Embryonic facial prominence (tissue), 1 donor: ENCODE data around the gene SCAPER.

Experiments
- DNase-seq: peaks from one replicate; pipeline ENCODE4 v3.0.0-alpha.2; 2016; ENCODE audit errors: extremely low spot score

Gene SCAPER

DNA sequence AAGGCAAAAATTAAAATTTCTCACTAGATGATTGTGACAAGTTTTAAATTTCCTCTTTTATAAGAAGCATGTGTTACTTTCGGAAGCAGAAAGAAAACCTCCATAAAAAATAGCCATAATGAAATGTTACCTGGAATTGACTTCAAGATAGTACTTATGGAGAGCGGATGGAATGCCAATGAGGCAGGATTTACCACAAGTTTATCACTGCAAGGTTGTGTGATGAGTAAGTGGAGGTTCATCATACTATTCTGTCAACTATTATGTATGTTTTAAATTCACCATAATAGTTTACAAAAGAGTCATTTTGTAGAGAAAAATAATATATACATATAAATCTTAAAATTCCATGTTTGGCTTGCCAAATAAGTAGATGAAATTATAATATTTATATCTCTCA is 230.3 kb downstream of the SCAPER start:
- DNase-seq, result no peak

- no peak for DNase-seq
Measured at GRCh38 chr15:76669521-76670207, 235.5 kb downstream of the SCAPER start.

GRCh38 chr15:76668900-76669299 is 236.2 kb downstream of the SCAPER start:
- no peak for DNase-seq

DNA sequence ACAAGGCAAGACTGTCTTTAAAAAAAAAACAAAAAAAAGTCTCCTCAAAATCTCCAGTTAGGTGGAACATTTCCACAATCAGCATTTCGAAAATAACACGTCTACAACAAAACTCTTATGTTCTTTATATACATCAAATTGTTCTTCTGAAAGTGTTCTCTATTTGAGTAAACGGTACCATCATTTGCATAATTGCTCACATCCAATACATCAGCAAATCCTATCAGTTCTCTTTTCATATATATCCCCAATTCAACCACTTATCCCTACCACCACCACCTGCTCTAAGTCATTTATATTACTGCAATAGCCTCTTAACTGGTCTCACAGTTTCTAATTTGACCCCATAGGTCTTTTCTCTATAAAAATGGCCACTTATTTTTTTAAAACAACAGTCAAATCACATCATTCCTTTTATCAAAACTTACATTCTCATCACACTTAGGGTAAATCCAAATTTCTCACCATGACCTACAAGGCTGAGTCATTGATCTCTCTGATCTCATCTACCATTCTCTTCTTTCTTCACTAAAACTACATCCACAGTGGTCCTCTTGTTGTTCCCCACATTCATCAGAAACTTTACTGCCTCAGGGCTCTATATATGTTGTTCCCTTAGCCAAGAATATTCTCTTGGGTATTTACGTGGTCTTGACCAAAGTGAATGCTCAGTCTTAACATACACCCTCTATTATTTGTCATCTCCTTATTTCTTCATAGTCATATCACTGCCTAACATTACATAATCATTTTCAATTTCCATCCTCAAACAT is 237.0 kb downstream of the SCAPER start:
- DNase-seq, result no peak

GRCh38 chr15:76664895-76665294 is 240.2 kb downstream of the SCAPER start:
- DNase-seq, result no peak

DNA sequence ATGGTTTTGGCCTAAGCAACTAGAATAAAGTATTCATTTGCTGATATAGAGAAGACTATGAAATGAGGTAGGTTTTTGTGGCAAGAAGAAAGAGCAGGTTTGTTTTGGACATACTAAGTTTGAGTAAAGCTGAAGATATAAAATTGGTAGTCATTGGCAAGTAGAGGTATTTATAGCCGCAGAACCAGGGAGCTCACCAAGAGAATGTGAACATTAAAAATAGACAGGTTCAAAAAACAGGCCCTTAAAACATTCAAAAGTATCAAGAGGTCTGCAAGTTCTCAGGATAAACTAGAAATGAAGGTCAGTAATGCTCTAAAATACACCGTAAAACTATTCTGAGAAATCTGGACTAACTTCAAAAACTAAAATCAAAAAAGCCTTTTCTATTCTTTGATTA is 240.7 kb downstream of the SCAPER start:
- no peak for DNase-seq

DNA sequence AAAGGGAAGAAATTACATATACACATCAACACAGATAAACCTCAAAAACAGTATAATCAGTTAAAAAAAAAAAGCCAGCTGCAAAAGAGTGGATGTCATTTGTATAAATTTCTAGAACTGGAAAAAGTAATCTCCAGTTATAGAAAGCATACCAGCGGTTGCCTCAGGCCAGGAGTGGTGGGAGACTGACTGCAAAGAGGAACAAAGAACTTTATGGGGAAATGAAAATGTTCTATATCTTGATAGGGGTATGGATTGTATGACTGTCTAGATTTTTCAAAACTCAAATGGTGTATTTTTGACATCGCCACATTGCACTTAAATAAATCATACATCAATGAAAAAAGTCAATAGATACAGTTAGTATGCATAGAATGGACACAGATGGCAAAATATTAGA is 241.6 kb downstream of the SCAPER start:
- DNase-seq, result no peak

- DNase-seq, result no peak
Measured at GRCh38 chr15:76648732-76649444, 256.3 kb downstream of the SCAPER start.

DNA sequence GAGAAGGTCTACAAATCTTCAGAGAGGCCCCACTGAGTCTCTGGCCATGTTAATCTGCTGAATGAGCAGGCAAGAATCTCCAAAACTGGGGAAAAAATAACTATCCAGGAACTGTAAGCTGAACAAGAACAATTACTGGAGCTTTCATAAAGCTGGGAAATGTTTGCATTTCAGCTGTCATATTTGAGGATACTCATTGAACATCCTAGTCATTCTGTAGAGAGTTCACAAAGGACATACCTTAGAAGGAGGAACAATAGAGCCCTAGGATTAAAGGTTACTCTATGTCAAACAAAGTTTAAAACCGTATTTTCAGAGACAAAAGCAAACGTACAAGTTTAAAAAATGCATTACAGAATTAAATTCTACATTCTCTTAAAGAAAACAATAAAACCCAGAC is 257.5 kb downstream of the SCAPER start:
- DNase-seq, result no peak

GRCh38 chr15:76644646-76645045 is 260.5 kb downstream of the SCAPER start:
- no peak for DNase-seq

DNA sequence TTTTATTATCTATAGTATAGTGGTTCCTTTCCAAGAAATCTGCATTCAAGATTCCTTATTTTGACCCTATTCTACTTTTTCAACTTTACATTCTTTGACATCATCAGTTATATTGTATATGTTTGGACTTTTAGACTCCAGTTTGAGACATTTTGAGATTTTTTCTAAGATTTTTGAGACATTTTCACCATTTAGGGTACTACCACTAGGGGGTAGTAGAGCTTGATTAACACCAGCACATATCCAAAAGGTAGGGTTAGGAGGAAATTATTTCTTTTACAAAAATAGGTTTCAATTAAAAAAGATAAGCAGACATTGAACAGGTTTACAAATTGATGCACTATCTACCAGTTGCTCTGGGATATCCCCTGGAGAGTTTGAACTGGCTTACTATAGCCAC is 262.5 kb downstream of the SCAPER start:
- DNase-seq, result no peak

DNA sequence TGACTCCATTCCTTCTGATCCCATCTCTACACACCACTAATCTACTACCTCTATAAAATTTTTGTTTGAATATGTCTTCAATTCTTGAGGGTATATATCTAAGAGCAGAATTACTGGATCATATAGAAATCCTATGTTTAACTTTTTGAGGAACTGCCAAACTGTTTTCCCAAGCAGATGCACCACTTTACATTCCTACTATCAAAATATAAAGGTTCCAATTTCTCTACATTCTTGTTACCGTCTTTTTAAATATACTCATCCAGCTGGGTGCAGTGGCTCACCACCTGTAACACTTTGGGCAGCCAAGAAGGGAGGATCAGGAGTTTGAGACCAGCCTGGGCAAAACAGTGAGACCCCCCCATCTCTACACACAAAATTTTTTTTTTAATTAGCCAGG is 268.0 kb downstream of the SCAPER start:
- DNase-seq, result no peak

DNA sequence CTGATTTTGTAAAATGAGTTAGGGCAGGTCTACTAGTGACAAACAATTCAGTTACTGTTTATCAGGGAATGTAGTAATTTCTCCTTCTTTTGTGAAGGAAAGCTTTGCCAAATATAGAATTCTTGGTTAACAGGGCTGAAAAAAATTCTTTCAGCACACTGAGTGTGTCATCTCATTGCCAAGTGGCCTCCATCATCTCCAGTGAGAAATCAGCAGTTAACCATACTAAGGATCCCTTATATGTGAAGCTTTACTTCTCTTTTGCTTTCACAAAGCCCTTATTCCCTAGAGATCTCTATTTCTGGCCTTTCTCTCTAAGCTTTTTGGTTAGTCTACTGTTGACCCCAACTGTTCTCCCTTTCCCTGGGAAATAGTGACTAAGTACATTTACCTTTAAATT is 269.1 kb downstream of the SCAPER start:
- DNase-seq, result no peak

DNA sequence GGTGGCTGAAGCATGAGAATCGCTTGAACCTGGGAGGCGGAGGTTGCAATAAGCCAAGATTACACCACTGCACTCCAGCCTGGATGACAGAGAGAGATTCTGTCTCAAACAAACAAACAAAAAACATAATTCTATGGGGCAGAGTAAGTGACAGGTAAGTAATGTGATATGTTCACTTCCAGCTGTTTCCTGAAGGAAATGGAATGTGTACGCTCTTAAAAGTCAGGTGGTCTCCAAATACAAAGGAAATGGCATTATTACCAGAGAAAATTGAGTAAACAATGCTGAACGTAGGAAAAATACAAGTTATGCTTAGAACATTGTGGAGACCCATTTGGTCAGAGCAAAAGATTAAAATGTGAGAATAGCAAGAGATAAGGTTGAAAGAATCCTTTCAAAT is 278.5 kb downstream of the SCAPER start:
- DNase-seq, result no peak

- no peak for DNase-seq
Measured at GRCh38 chr15:76625267-76625666, 279.9 kb downstream of the SCAPER start.

DNA sequence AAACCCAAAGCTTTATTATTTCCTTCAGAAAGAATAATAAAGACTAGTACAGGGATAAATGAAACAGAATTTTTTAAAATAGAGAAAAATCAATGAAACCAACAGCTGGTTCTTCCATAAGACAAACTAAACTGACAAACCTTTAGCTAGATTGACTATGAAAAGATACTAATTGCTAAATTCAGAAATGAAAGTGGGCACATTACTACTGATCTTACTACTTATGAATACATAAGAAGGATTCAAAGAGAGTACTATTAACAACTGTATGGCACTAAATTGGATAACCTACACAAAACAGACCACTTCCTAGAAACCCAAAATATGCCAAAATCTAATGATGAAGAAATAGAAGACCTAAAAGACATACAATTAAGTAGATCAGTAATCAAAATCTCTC is 290.4 kb downstream of the SCAPER start:
- no peak for DNase-seq

GRCh38 chr15:76588811-76589747 is 316.1 kb downstream of the SCAPER start:
- no peak for DNase-seq

- no peak for DNase-seq
Measured at GRCh38 chr15:76585576-76585897, 319.6 kb downstream of the SCAPER start.

GRCh38 chr15:76584868-76585575 is 320.1 kb downstream of the SCAPER start:
- DNase-seq, result no peak

DNA sequence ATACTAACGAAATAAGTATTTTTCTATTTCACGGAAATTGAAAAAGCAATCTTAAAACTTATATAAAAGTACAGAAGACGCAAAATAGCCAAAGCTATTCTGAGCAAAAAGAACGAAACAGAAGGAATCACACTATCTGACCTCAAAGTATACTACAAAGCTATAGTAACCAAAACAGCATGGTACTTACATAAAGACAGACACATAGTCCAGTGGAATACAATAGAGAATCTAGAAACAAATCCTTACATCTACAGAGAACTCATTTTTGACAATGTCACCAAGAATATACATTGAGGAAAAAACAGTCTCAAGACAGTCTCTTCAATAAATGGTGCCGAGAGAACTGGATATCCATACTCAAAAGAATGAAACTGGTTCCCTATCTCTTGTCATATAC is 322.6 kb downstream of the SCAPER start:
- no peak for DNase-seq

DNA sequence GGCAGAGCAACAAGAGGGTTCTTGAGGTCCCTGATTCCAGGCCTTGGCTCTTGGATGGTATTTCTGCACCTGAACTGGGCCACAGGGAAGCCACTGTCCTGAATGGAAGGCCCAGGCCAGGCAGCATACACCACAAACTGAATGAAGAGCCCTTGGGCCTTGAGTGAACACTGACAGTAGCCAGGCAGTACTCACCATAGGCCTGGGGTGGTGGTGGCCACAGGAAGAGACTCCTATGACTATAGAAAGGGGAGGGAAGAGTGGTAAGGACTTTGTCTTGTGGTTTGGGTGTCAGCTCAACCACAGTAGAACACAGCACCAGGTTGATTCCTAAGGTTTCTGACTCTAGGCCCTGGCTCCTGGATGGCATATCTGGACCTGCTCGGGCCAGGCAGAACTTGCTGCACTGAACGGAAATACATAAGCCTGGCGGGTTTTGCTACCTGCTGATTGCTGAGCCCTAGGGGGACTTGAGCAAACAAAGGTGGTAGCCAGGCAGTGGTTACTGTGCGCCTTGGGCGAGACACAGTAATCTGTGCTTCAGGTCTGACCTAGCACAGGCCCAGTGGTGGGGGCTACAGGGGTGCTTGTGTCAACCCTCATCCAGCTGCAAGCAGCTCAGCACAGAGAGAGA is 327.1 kb downstream of the SCAPER start:
- DNase-seq, result no peak
